ENCODE measurements around the gene TUT1.
"Not testable (repeated sequence)": the region's sequence is repeated elsewhere in the genome, so short reads cannot be mapped to it uniquely, and the experiment has no call there.

The TUT1 gene

GRCh38 chr11:62591448-62592145 lies at the start of gene TUT1:
Gene TUT1, minus strand, starts transcription at chr11:62591523. Its CDS starts 38 bp downstream, at chr11:62591485.
- peak; percentile 99 for DNase-seq (ENCODE audit: low spot score)

GRCh38 chr11:62632492-62632891 lies 41.2 kb upstream of the TUT1 start:
- no peak for DNase-seq (ENCODE audit: low spot score)

- DNase-seq (ENCODE audit: low spot score) = no peak
These were observed 36.4 kb upstream of the TUT1 start for GRCh38 chr11:62627713-62628112.

GRCh38 chr11:62622476-62623089 lies 31.3 kb upstream of the TUT1 start:
- no peak for DNase-seq (ENCODE audit: low spot score)

- peak; percentile 92 for DNase-seq (ENCODE audit: low spot score)
These were observed 30.5 kb upstream of the TUT1 start, which contains the start of gene B3GAT3 for GRCh38 chr11:62621567-62622470. Gene B3GAT3, minus strand, starts transcription at chr11:62621986. Its CDS starts 39 bp downstream, at chr11:62621947.

- no peak for DNase-seq (ENCODE audit: low spot score)
These were observed 29.8 kb upstream of the TUT1 start for GRCh38 chr11:62621027-62621566.

GRCh38 chr11:62616957-62617356 lies 25.6 kb upstream of the TUT1 start:
- not testable (repeated sequence) for DNase-seq (ENCODE audit: low spot score)

- DNase-seq (ENCODE audit: low spot score) = no peak
These were observed 24.2 kb upstream of the TUT1 start for GRCh38 chr11:62615521-62615920.

- peak; percentile 68 for DNase-seq (ENCODE audit: low spot score)
These were observed 23.0 kb upstream of the TUT1 start for GRCh38 chr11:62614275-62614674.

- DNase-seq (ENCODE audit: low spot score) = no peak
These were observed 22.0 kb upstream of the TUT1 start for GRCh38 chr11:62613291-62613778.

GRCh38 chr11:62612366-62613290 lies 21.3 kb upstream of the TUT1 start, which contains the start of the genes EML3 and ROM1:
Gene EML3, minus strand, starts transcription at chr11:62612775. Its CDS starts 318 bp downstream, at chr11:62612457.
Gene ROM1, plus strand, starts transcription at chr11:62613257. Its CDS starts 25 bp downstream, at chr11:62613282.
- peak; percentile 75 for DNase-seq (ENCODE audit: low spot score)

- no peak for DNase-seq (ENCODE audit: low spot score)
These were observed 20.5 kb upstream of the TUT1 start for GRCh38 chr11:62611705-62612365.

- DNase-seq (ENCODE audit: low spot score) = no peak
These were observed 19.7 kb upstream of the TUT1 start for GRCh38 chr11:62610814-62611704.

GRCh38 chr11:62610403-62610802 lies 19.1 kb upstream of the TUT1 start:
- DNase-seq (ENCODE audit: low spot score) = no peak

GRCh38 chr11:62608776-62609175 lies 17.5 kb upstream of the TUT1 start:
- no peak for DNase-seq (ENCODE audit: low spot score)

GRCh38 chr11:62607714-62608113 lies 16.4 kb upstream of the TUT1 start:
- no peak for DNase-seq (ENCODE audit: low spot score)

GRCh38 chr11:62605902-62606301 lies 14.6 kb upstream of the TUT1 start:
- no peak for DNase-seq (ENCODE audit: low spot score)

GRCh38 chr11:62605467-62605866 lies 14.1 kb upstream of the TUT1 start:
- no peak for DNase-seq (ENCODE audit: low spot score)

- no peak for DNase-seq (ENCODE audit: low spot score)
These were observed 13.3 kb upstream of the TUT1 start for GRCh38 chr11:62604460-62605120.

All from hematopoietic multipotent progenitor cell treated with erythropoietin and hydrocortisone succinate and interleukin-3 and kit ligand, for 17 days (in vitro differentiated cells).